ENCODE measurements around the gene EME2.

DNA sequence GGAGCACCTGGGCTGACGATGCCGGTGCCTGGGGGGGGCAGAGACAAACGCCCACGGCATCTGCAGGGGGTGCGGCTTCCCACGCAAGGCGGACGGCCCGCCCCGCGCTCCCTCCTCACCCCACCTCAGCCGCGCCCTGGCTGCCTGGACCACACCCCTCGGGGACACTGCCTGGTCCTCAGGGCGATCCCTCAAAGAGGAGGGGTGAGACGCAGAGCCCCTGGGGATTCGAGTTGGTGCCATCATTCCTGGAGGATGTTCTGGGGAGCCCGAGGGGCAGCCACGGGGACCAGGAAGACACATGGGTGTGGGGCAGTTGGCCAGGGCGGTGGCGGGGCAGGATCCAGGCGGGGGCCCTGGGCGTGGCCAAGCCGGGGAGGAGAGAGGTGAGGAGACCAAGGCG lies 17.0 kb downstream of the EME2 start:
- TF ChIP-seq, protein P1, sequence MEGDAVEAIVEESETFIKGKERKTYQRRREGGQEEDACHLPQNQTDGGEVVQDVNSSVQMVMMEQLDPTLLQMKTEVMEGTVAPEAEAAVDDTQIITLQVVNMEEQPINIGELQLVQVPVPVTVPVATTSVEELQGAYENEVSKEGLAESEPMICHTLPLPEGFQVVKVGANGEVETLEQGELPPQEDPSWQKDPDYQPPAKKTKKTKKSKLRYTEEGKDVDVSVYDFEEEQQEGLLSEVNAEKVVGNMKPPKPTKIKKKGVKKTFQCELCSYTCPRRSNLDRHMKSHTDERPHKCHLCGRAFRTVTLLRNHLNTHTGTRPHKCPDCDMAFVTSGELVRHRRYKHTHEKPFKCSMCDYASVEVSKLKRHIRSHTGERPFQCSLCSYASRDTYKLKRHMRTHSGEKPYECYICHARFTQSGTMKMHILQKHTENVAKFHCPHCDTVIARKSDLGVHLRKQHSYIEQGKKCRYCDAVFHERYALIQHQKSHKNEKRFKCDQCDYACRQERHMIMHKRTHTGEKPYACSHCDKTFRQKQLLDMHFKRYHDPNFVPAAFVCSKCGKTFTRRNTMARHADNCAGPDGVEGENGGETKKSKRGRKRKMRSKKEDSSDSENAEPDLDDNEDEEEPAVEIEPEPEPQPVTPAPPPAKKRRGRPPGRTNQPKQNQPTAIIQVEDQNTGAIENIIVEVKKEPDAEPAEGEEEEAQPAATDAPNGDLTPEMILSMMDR (conservative IDR thresholded peaks at IDR 0.05 in 1 of 2, IDR thresholded peaks at IDR 0.05 in 1 of 2; ENCODE audit: low read depth in 1 of 2, low read length in 2 of 2): no peak
- TF ChIP-seq EZH2 (IDR thresholded peaks at IDR 0.05; ENCODE audit: low read length, missing control alignments): no peak
